Hepatocyte (in vitro differentiated cells): ENCODE results near the gene KIAA0586.

Experiments
- CTCF ChIP-seq: fragments of 200-600 bp; sonication (generic); IDR thresholded peaks from 2 replicates; pipeline ENCODE4 v1.5.1; 2016; ENCODE audit warnings: antibody characterized with exemption, mild to moderate bottlenecking; ENCODE audit not compliant: poor library complexity
- EZH2 ChIP-seq: fragments of 200-600 bp; sonication (generic); IDR thresholded peaks from 2 replicates; pipeline ENCODE4 v1.6.1; 2016; ENCODE audit warnings: antibody characterized with exemption, mild to moderate bottlenecking, borderline replicate concordance

- TF ChIP-seq CTCF (no peak), EZH2 (no peak)
These were observed 148.4 kb downstream of the KIAA0586 start for GRCh38 chr14:58575956-58576355.
